GM23248 (cell line): ENCODE measurements around the gene HDAC4.

Experiments
- EZH2 ChIP-seq: fragments of 200-600 bp; sonication (generic); IDR thresholded peaks from 2 replicates; pipeline ENCODE4 v1.6.1; 2018; ENCODE audit warnings: antibody characterized with exemption, mild to moderate bottlenecking; ENCODE audit not compliant: insufficient read depth, poor library complexity, severe bottlenecking
- EZH2phosphoT487 ChIP-seq: fragments of 200-600 bp; sonication (generic); IDR thresholded peaks from 2 replicates; pipeline ENCODE4 v1.6.1; 2018; ENCODE audit warnings: antibody characterized with exemption, moderate library complexity, mild to moderate bottlenecking, low read depth; ENCODE audit not compliant: insufficient read depth

DNA sequence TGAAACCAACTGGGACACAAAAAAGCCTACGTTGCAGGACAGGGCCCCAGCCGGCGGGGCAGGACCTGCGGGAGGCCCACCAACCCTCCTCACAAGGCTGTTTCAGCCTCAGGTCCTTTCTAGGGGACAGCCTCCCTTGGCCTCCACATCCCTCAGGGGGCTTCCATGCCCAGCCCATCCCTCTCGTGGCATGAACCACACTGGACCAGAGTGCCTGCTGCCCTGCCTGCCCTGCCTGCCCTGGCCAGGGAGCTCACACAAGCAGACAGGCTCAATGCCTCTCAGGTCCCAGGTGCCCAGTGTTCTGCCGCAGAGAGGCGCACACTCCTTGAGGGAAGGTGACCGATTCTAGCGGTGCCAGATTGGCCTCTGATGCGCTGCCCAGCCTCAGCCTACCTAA is 57.4 kb downstream of the HDAC4 start:
- TF ChIP-seq EZH2 (no peak), EZH2phosphoT487 (no peak)
